Adipocyte (in vitro differentiated cells): Measurements from ENCODE around the gene PHF19.

Experiments
- DNase-seq: peaks from one replicate; pipeline ENCODE4 v3.0.0-alpha.2; 2015; ENCODE audit warnings: low read depth
- H3K27me3 ChIP-seq: replicated peaks from 2 replicates; pipeline ENCODE4 v1.7.0; 2013; ENCODE audit warnings: mild to moderate bottlenecking, low read length, moderate library complexity; ENCODE audit not compliant: control insufficient read depth, insufficient read depth
- H3K36me3 ChIP-seq: 2 replicates; pipeline ENCODE4 v1.7.0; 2013; ENCODE audit warnings: low read length, mild to moderate bottlenecking, moderate library complexity; ENCODE audit not compliant: control insufficient read depth, insufficient read depth, severe bottlenecking
- H3K4me1 ChIP-seq: 2 replicates; pipeline ENCODE4 v1.7.0; 2013; ENCODE audit warnings: mild to moderate bottlenecking, low read length, moderate library complexity; ENCODE audit not compliant: control insufficient read depth, insufficient read depth
- H3K4me3 ChIP-seq: 2 replicates; pipeline ENCODE4 v1.7.0; 2013; ENCODE audit warnings: mild to moderate bottlenecking, low read length, moderate library complexity
- H3K9ac ChIP-seq: 2 replicates; pipeline ENCODE4 v1.7.0; 2013; ENCODE audit warnings: mild to moderate bottlenecking, low read length, moderate library complexity
- H3K9me3 ChIP-seq: 2 replicates; pipeline ENCODE4 v1.7.0; 2013; ENCODE audit warnings: mild to moderate bottlenecking, low read length, moderate library complexity; ENCODE audit not compliant: control insufficient read depth

PHF19 gene

DNA sequence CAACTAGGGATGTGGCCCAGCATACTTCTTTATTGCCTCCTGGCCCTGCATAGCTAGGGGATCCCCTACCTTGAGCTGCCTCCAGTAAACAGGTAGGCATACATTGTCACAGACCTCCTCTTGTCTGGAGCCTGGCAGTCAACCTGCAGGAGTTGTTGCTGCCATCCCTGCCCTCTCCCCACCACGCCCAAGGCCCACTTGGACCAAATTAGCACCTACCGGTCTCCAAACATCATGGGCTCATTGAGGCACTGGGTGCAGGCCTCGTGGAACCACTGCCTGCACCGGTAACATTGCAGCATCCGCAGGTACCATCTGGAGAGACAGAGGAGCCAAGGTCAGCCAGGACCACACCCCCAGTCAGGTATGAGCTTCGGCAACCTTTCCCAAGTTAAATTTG lies 10.3 kb downstream of the PHF19 start:
- H3K36me3 ChIP-seq, result no peaks in the 10 kb centered on the region
- no peak overlapping the region for H3K4me3 ChIP-seq
- H3K9ac ChIP-seq, result no peak overlapping the region
- H3K27me3 ChIP-seq, result no peaks in the 10 kb centered on the region
- DNase-seq, result no peak
- peaks cover 30% of the 10 kb centered on the region for H3K4me1 ChIP-seq
- no peaks in the 10 kb centered on the region for H3K9me3 ChIP-seq

GRCh38 chr9:120865809-120866208 lies 11.2 kb downstream of the PHF19 start:
- no peak for DNase-seq
- Histone ChIP-seq H3K9me3 (no peaks in the 10 kb centered on the region), H3K4me1 (peaks cover 30% of the 10 kb centered on the region), H3K4me3 (no peak overlapping the region), H3K27me3 (no peaks in the 10 kb centered on the region), H3K36me3 (peaks cover 4% of the 10 kb centered on the region), H3K9ac (peak overlapping the region; percentile 23)

DNA sequence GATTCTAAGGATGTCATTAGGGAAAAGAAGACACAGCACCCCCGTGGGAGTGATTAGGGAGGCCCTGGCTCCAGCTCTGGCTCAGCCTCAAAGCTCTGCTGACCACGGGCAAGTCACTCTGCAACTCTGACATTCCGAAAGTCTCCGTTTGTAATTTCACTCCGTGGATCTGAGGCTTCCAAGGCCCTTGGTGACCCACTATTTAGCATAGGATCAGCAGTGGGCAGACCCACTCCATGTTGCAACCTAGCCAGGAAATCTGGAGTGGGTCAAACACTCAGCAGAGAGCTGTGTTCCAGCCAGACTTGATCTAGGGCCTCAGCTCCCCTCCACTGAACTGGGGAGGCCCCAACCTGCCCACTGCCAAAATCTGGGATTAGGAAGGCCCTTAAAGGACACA lies 11.8 kb downstream of the PHF19 start:
- H3K4me3 ChIP-seq, result no peak overlapping the region
- no peaks in the 10 kb centered on the region for H3K9me3 ChIP-seq
- H3K27me3 ChIP-seq, result no peaks in the 10 kb centered on the region
- peak overlapping the region; percentile 23 for H3K9ac ChIP-seq
- no peak for DNase-seq
- peaks cover 30% of the 10 kb centered on the region for H3K4me1 ChIP-seq
- peaks cover 7% of the 10 kb centered on the region for H3K36me3 ChIP-seq

GRCh38 chr9:120864719-120865118 lies 12.3 kb downstream of the PHF19 start:
- H3K27me3 ChIP-seq, result no peaks in the 10 kb centered on the region
- no peak for DNase-seq
- H3K4me1 ChIP-seq, result peaks cover 30% of the 10 kb centered on the region
- H3K9me3 ChIP-seq, result no peaks in the 10 kb centered on the region
- peaks cover 9% of the 10 kb centered on the region for H3K36me3 ChIP-seq
- peak overlapping the region; percentile 23 for H3K9ac ChIP-seq
- H3K4me3 ChIP-seq, result no peak overlapping the region

GRCh38 chr9:120863833-120864232 lies 13.2 kb downstream of the PHF19 start:
- H3K9me3 ChIP-seq, result no peaks in the 10 kb centered on the region
- H3K9ac ChIP-seq, result no peak overlapping the region
- no peaks in the 10 kb centered on the region for H3K27me3 ChIP-seq
- peaks cover 25% of the 10 kb centered on the region for H3K4me1 ChIP-seq
- H3K4me3 ChIP-seq, result no peak overlapping the region
- no peak for DNase-seq
- H3K36me3 ChIP-seq, result peaks cover 9% of the 10 kb centered on the region

- Histone ChIP-seq H3K4me3 (no peak overlapping the region), H3K9me3 (no peaks in the 10 kb centered on the region), H3K9ac (no peak overlapping the region), H3K4me1 (peaks cover 19% of the 10 kb centered on the region), H3K36me3 (peaks cover 9% of the 10 kb centered on the region), H3K27me3 (no peaks in the 10 kb centered on the region)
- no peak for DNase-seq
Measured at GRCh38 chr9:120862452-120862851, 14.5 kb downstream of the PHF19 start.

- H3K9ac ChIP-seq, result no peak overlapping the region
- H3K4me1 ChIP-seq, result peaks cover 19% of the 10 kb centered on the region
- no peak for DNase-seq
- no peak overlapping the region for H3K4me3 ChIP-seq
- H3K36me3 ChIP-seq, result peaks cover 9% of the 10 kb centered on the region
- no peaks in the 10 kb centered on the region for H3K9me3 ChIP-seq
- H3K27me3 ChIP-seq, result no peaks in the 10 kb centered on the region
Measured at GRCh38 chr9:120861935-120862334, 15.1 kb downstream of the PHF19 start.

GRCh38 chr9:120860083-120860482 lies 16.9 kb downstream of the PHF19 start:
- Histone ChIP-seq H3K9ac (no peak overlapping the region), H3K36me3 (peaks cover 9% of the 10 kb centered on the region), H3K27me3 (no peaks in the 10 kb centered on the region), H3K9me3 (no peaks in the 10 kb centered on the region), H3K4me3 (no peak overlapping the region), H3K4me1 (peaks cover 2% of the 10 kb centered on the region)
- no peak for DNase-seq

GRCh38 chr9:120859361-120859760 lies 17.6 kb downstream of the PHF19 start:
- no peak overlapping the region for H3K4me3 ChIP-seq
- H3K36me3 ChIP-seq, result peaks cover 9% of the 10 kb centered on the region
- no peak overlapping the region for H3K9ac ChIP-seq
- no peak for DNase-seq
- H3K9me3 ChIP-seq, result no peaks in the 10 kb centered on the region
- no peaks in the 10 kb centered on the region for H3K4me1 ChIP-seq
- no peaks in the 10 kb centered on the region for H3K27me3 ChIP-seq

- H3K36me3 ChIP-seq, result peaks cover 9% of the 10 kb centered on the region
- no peaks in the 10 kb centered on the region for H3K4me1 ChIP-seq
- DNase-seq, result no peak
- no peak overlapping the region for H3K9ac ChIP-seq
- H3K27me3 ChIP-seq, result no peaks in the 10 kb centered on the region
- no peaks in the 10 kb centered on the region for H3K9me3 ChIP-seq
- H3K4me3 ChIP-seq, result no peak overlapping the region
Measured at GRCh38 chr9:120857902-120858301, 19.1 kb downstream of the PHF19 start.

DNA sequence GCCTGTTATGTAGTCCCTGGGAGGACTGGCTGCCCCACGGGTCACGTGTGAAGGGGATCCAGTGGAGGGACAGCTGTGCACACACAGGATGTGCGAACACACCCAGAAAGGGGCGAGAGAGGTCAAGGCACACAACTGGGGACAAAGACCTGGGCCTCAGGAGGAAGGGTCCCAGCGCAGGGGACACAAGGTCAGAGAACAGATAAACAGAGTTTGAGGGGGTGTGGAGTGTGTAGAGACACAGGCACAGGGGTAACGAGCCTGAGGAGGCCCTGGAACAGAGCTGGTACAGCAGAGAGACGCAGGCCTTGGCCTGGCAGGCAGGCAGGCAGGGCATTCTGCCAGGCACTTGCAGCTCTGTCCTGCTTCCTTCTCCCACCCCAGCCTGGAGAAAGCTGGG lies 19.5 kb downstream of the PHF19 start:
- Histone ChIP-seq H3K36me3 (peaks cover 9% of the 10 kb centered on the region), H3K4me1 (no peaks in the 10 kb centered on the region), H3K9ac (no peak overlapping the region), H3K27me3 (no peaks in the 10 kb centered on the region), H3K9me3 (no peaks in the 10 kb centered on the region), H3K4me3 (no peak overlapping the region)
- DNase-seq, result no peak

- H3K36me3 ChIP-seq, result peaks cover 10% of the 10 kb centered on the region
- H3K9me3 ChIP-seq, result no peaks in the 10 kb centered on the region
- no peak overlapping the region for H3K9ac ChIP-seq
- no peak for DNase-seq
- H3K4me3 ChIP-seq, result no peak overlapping the region
- H3K4me1 ChIP-seq, result no peaks in the 10 kb centered on the region
- no peaks in the 10 kb centered on the region for H3K27me3 ChIP-seq
Measured at GRCh38 chr9:120856700-120857099, 20.3 kb downstream of the PHF19 start.
